ENCODE results near the gene EIF5.

DNA sequence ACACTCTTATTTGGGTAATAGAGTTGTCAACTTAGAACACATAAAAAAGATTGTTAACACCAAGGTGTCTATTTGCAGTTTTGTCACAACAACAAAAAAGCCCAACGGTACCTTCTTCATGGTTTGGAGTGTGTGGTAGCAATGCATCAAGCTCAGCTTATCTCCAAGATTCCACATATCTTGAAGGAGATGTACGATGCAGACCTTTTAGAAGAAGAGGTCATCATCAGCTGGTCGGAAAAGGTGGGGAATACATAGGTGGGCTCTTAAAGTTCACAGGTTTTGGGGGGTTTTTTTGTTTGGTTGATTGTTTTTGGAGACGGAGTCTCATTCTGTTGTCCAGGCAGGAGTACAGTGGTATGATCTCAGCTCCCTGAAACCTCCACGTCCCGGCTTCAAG, 5.5 kb downstream of the EIF5 start:
- TF ChIP-seq, protein P1, sequence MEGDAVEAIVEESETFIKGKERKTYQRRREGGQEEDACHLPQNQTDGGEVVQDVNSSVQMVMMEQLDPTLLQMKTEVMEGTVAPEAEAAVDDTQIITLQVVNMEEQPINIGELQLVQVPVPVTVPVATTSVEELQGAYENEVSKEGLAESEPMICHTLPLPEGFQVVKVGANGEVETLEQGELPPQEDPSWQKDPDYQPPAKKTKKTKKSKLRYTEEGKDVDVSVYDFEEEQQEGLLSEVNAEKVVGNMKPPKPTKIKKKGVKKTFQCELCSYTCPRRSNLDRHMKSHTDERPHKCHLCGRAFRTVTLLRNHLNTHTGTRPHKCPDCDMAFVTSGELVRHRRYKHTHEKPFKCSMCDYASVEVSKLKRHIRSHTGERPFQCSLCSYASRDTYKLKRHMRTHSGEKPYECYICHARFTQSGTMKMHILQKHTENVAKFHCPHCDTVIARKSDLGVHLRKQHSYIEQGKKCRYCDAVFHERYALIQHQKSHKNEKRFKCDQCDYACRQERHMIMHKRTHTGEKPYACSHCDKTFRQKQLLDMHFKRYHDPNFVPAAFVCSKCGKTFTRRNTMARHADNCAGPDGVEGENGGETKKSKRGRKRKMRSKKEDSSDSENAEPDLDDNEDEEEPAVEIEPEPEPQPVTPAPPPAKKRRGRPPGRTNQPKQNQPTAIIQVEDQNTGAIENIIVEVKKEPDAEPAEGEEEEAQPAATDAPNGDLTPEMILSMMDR (tag by site-specific recombination; IDR thresholded peaks at IDR 0.05) = no peak
- TF ChIP-seq WT1 (tag by site-specific recombination; IDR thresholded peaks at IDR 0.05) = no peak
- TF ChIP-seq, protein P2, sequence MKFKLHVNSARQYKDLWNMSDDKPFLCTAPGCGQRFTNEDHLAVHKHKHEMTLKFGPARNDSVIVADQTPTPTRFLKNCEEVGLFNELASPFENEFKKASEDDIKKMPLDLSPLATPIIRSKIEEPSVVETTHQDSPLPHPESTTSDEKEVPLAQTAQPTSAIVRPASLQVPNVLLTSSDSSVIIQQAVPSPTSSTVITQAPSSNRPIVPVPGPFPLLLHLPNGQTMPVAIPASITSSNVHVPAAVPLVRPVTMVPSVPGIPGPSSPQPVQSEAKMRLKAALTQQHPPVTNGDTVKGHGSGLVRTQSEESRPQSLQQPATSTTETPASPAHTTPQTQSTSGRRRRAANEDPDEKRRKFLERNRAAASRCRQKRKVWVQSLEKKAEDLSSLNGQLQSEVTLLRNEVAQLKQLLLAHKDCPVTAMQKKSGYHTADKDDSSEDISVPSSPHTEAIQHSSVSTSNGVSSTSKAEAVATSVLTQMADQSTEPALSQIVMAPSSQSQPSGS (tag by site-specific recombination; IDR thresholded peaks at IDR 0.05; ENCODE audit: low read depth) = no peak
- no peak for TF ChIP-seq HOXA7 (CRISPR knock-in tag; IDR thresholded peaks at IDR 0.05; ENCODE audit: borderline replicate concordance)
- no peak for TF ChIP-seq ZBTB21 (tag by site-specific recombination; IDR thresholded peaks at IDR 0.05)
- TF ChIP-seq, protein P3, sequence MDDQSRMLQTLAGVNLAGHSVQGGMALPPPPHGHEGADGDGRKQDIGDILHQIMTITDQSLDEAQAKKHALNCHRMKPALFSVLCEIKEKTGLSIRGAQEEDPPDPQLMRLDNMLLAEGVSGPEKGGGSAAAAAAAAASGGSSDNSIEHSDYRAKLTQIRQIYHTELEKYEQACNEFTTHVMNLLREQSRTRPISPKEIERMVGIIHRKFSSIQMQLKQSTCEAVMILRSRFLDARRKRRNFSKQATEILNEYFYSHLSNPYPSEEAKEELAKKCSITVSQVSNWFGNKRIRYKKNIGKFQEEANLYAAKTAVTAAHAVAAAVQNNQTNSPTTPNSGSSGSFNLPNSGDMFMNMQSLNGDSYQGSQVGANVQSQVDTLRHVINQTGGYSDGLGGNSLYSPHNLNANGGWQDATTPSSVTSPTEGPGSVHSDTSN (CRISPR knock-in tag; IDR thresholded peaks at IDR 0.05) = no peak
- TF ChIP-seq, protein P4, sequence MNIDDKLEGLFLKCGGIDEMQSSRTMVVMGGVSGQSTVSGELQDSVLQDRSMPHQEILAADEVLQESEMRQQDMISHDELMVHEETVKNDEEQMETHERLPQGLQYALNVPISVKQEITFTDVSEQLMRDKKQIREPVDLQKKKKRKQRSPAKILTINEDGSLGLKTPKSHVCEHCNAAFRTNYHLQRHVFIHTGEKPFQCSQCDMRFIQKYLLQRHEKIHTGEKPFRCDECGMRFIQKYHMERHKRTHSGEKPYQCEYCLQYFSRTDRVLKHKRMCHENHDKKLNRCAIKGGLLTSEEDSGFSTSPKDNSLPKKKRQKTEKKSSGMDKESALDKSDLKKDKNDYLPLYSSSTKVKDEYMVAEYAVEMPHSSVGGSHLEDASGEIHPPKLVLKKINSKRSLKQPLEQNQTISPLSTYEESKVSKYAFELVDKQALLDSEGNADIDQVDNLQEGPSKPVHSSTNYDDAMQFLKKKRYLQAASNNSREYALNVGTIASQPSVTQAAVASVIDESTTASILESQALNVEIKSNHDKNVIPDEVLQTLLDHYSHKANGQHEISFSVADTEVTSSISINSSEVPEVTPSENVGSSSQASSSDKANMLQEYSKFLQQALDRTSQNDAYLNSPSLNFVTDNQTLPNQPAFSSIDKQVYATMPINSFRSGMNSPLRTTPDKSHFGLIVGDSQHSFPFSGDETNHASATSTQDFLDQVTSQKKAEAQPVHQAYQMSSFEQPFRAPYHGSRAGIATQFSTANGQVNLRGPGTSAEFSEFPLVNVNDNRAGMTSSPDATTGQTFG (tag by site-specific recombination; IDR thresholded peaks at IDR 0.05; ENCODE audit: borderline replicate concordance) = no peak
- TF ChIP-seq ZNF302 (tag by site-specific recombination; IDR thresholded peaks at IDR 0.05; ENCODE audit: low read depth) = no peak
